Natural killer cell (primary cell): ENCODE results near the gene GPR15LG. TPM values are rescaled to one million over a fixed set of nuclear protein-coding genes. Genes with fewer than 3 reads are reported as not detected.
"Not testable (repeated sequence)": the region's sequence is repeated elsewhere in the genome, so short reads cannot be mapped to it uniquely, and the experiment has no call there.

Experiments used
- ATAC-seq, 3 donors: fragments of 150-1000 bp in 2 of 3; fragments of 200-7000 bp in 1 of 3; cut with Tn5 transposase; 1 replicate in 1 of 3; 2 replicates in 2 of 3; pipeline ENCODE4 v1.10.0; 2021; ENCODE audit warnings: mild to moderate bottlenecking in 2 of 3, moderate library complexity in 2 of 3
- DNase-seq, 2 donors: peaks; one replicate each; pipeline versions ENCODE4 v3.0.0 to v3.0.0-alpha.2; 2013 to 2021; ENCODE audit warnings: mixed read lengths in 1 of 2
- H3K27ac ChIP-seq: one replicate; pipeline ENCODE4 v1.5.1; 2013; ENCODE audit warnings: mild to moderate bottlenecking, low read length
- H3K27me3 ChIP-seq: one replicate; pipeline ENCODE4 v1.6.1; 2013; ENCODE audit warnings: low read length; ENCODE audit not compliant: control insufficient read depth, insufficient read depth
- H3K36me3 ChIP-seq: one replicate; pipeline ENCODE4 v1.6.1; 2013; ENCODE audit warnings: low read length; ENCODE audit not compliant: control insufficient read depth, insufficient read depth
- H3K4me1 ChIP-seq: one replicate; pipeline ENCODE4 v1.6.1; 2013; ENCODE audit warnings: low read length; ENCODE audit not compliant: control insufficient read depth, insufficient read depth
- H3K4me3 ChIP-seq: one replicate; pipeline ENCODE4 v1.5.1; 2013; ENCODE audit warnings: low read length
- H3K9me3 ChIP-seq: one replicate; pipeline ENCODE4 v1.6.1; 2013; ENCODE audit warnings: low read length; ENCODE audit not compliant: control insufficient read depth, insufficient read depth
- H3K27ac Mint-ChIP-seq, 2 donors: one replicate each; pipeline ENCODE4 v1.8.0; 2022; ENCODE audit warnings: mild to moderate bottlenecking in 2 of 2, mixed read lengths in 2 of 2, moderate library complexity in 1 of 2
- H3K27me3 Mint-ChIP-seq, 2 donors: one replicate each; pipeline ENCODE4 v1.8.0; 2022; ENCODE audit warnings: low read depth in 2 of 2, mixed read lengths in 2 of 2
- H3K36me3 Mint-ChIP-seq: one replicate; pipeline ENCODE4 v1.8.0; 2022; ENCODE audit warnings: mixed read lengths
- H3K4me1 Mint-ChIP-seq, 2 donors: one replicate each; pipeline ENCODE4 v1.8.0; 2022; ENCODE audit warnings: mixed read lengths in 2 of 2
- H3K4me3 Mint-ChIP-seq: one replicate; pipeline ENCODE4 v1.8.0; 2022; ENCODE audit warnings: mild to moderate bottlenecking, moderate library complexity, mixed read lengths
- H3K9me3 Mint-ChIP-seq, 2 donors: one replicate each; pipeline ENCODE4 v1.8.0; 2022; ENCODE audit warnings: mixed read lengths in 2 of 2
- CTCF ChIP-seq: fragments of 200-600 bp; IDR thresholded peaks from one replicate; pipeline ENCODE4 v1.8.0; 2022; ENCODE audit warnings: antibody characterized with exemption
- WGBS: methylation state at CpG from one replicate; pipeline ENCODE4 v1.1.7; 2013; ENCODE audit warnings: missing lambda C conversion rate; ENCODE audit not compliant: insufficient coverage; 5-methylcytosine and 5-hydroxymethylcytosine counted together
- intact Hi-C: fragments of 100-400 bp; cut with micrococcal nuclease; formaldehyde crosslinking; loops from one replicate; pipeline ENCODE4 v1.14.2; 2022
- total RNA-seq, 4 donors: library from RNA; stranded (reverse); fragments of 120-200 nt in 1 of 4; gene quantifications; one replicate each; pipeline versions ENCODE4 v1.2.3 to v1.2.4, GENCODE V29; 2013 to 2022

Gene GPR15LG
- total RNA-seq, 3 donors from 2014 or later (not counting 1 experiment from before 2014, with no cell fraction given): not detected

GRCh38 chr10:84166620-84167288 lies 6.8 kb upstream of the GPR15LG start:
- Histone ChIP-seq H3K27ac (no peak overlapping the region), H3K4me1 (no peaks in the 10 kb centered on the region), H3K4me3 (no peak overlapping the region), H3K36me3 (no peaks in the 10 kb centered on the region), H3K9me3 (no peaks in the 10 kb centered on the region), H3K27me3 (no peaks in the 10 kb centered on the region)
- Mint-ChIP-seq H3K4me1 (no peaks in the 10 kb centered on the region), H3K27ac (no peak overlapping the region), H3K36me3 (no peaks in the 10 kb centered on the region), H3K4me3 (no peak overlapping the region), H3K9me3 (no peaks in the 10 kb centered on the region), H3K27me3 (peaks cover 7 to 11% of the 10 kb centered on the region in 2 donors)
- WGBS: 92% methylated on average over 4 of the region's 4 CpGs
- no peak for TF ChIP-seq CTCF
- intact Hi-C loops: no loop called here
- ATAC-seq: no peak
- DNase-seq: no peak

GRCh38 chr10:84167289-84167653 lies 6.3 kb upstream of the GPR15LG start:
- not testable (repeated sequence) for H3K27ac Mint-ChIP-seq

GRCh38 chr10:84168382-84168781 lies 5.2 kb upstream of the GPR15LG start:
- H3K27me3 Mint-ChIP-seq, H3K27ac ChIP-seq, H3K9me3 ChIP-seq, ATAC-seq, H3K4me1 ChIP-seq, H3K4me3 Mint-ChIP-seq, H3K4me1 Mint-ChIP-seq, H3K9me3 Mint-ChIP-seq, H3K36me3 ChIP-seq, intact Hi-C loops, H3K36me3 Mint-ChIP-seq, H3K27me3 ChIP-seq, H3K4me3 ChIP-seq, DNase-seq, H3K27ac Mint-ChIP-seq: not testable (repeated sequence)
- 92% methylated on average over 10 of the region's 10 CpGs for WGBS

More at GRCh38 chr10:84167289-84167653, 6.3 kb upstream of the GPR15LG start:
- H3K4me3 ChIP-seq, DNase-seq, H3K4me1 Mint-ChIP-seq, intact Hi-C loops, H3K36me3 ChIP-seq, H3K27ac ChIP-seq, H3K9me3 ChIP-seq, H3K27me3 ChIP-seq, H3K36me3 Mint-ChIP-seq, ATAC-seq, H3K4me1 ChIP-seq, H3K4me3 Mint-ChIP-seq, H3K9me3 Mint-ChIP-seq: not testable (repeated sequence)
- peaks cover 7 to 11% of the 10 kb centered on the region in 2 donors for H3K27me3 Mint-ChIP-seq
- no CpG with 5 or more reads among the region's 2 CpGs for WGBS

- H3K27me3 Mint-ChIP-seq, H3K4me1 Mint-ChIP-seq, H3K36me3 ChIP-seq, H3K36me3 Mint-ChIP-seq, H3K27ac ChIP-seq, ATAC-seq, H3K4me3 Mint-ChIP-seq, H3K9me3 ChIP-seq, H3K27me3 ChIP-seq, DNase-seq, H3K27ac Mint-ChIP-seq, H3K4me3 ChIP-seq, H3K9me3 Mint-ChIP-seq, intact Hi-C loops: not testable (repeated sequence)
- 46% methylated on average over 1 of the region's 2 CpGs for WGBS
- peaks cover 21% of the 10 kb centered on the region for H3K4me1 ChIP-seq
Observed at GRCh38 chr10:84171237-84171636, 2.4 kb upstream of the GPR15LG start.

- H3K27ac Mint-ChIP-seq, H3K9me3 Mint-ChIP-seq, H3K36me3 Mint-ChIP-seq, H3K4me3 ChIP-seq, H3K9me3 ChIP-seq, intact Hi-C loops, H3K27ac ChIP-seq, H3K4me3 Mint-ChIP-seq, H3K36me3 ChIP-seq, H3K27me3 Mint-ChIP-seq, H3K4me1 Mint-ChIP-seq, DNase-seq, ATAC-seq, H3K27me3 ChIP-seq: not testable (repeated sequence)
- H3K4me1 ChIP-seq: peaks cover 28% of the 10 kb centered on the region
- 86% methylated on average over 15 of the region's 21 CpGs for WGBS
Observed at GRCh38 chr10:84171700-84172466, 1.7 kb upstream of the GPR15LG start.
